WTC11 (cell line): ENCODE data around the gene SH3PXD2A. TPM values are rescaled to one million over a fixed set of nuclear protein-coding genes. Genes with fewer than 3 reads are reported as not detected.

Experiments used
- ATAC-seq: fragments of 200-7000 bp; cut with Tn5 transposase; 2 replicates; pipeline ENCODE4 v1.10.0; 2021; ENCODE audit warnings: mild to moderate bottlenecking, moderate library complexity
- CTCF ChIA-PET: fragments of 300-600 bp; sonication (Branson Sonifier 250); formaldehyde crosslinking; loops from one replicate; lab custom pipeline; 2021; ENCODE audit warnings: antibody characterized with exemption; lab: Charles Lee
- POLR2A ChIA-PET: fragments of 350-600 bp; sonication (Branson Sonifier 250); formaldehyde crosslinking; loops from one replicate; lab custom pipeline; 2021; ENCODE audit warnings: antibody characterized with exemption; lab: Charles Lee
- DNase-seq: peaks from one replicate; pipeline ENCODE4 v3.0.0; 2021; ENCODE audit warnings: low spot score
- H3K27ac Mint-ChIP-seq: 2 replicates; pipeline ENCODE4 v1.8.0; 2021; ENCODE audit warnings: mixed read lengths
- H3K27me3 Mint-ChIP-seq: 2 replicates; pipeline ENCODE4 v1.8.0; 2021; ENCODE audit warnings: low read depth, mild to moderate bottlenecking, moderate library complexity, mixed read lengths
- H3K36me3 Mint-ChIP-seq: 2 replicates; pipeline ENCODE4 v1.8.0; 2021; ENCODE audit warnings: mixed read lengths
- H3K4me1 Mint-ChIP-seq: 2 replicates; pipeline ENCODE4 v1.8.0; 2022; ENCODE audit warnings: mixed read lengths
- H3K4me3 Mint-ChIP-seq: 2 replicates; pipeline ENCODE4 v1.8.0; 2021; ENCODE audit warnings: mild to moderate bottlenecking, moderate library complexity, mixed read lengths
- H3K9me3 Mint-ChIP-seq: 2 replicates; pipeline ENCODE4 v1.8.0; 2021; ENCODE audit warnings: mixed read lengths
- AR ChIP-seq: fragments of 250-450 bp; sonication (Bioruptor Pico); IDR thresholded peaks from 2 replicates; pipeline ENCODE4 v1.9.0; 2021; ENCODE audit warnings: mild to moderate bottlenecking
- ATF2 ChIP-seq: sonication (generic); formaldehyde crosslinking; IDR thresholded peaks from 2 replicates; pipeline ENCODE4 v1.8.1; 2022; ENCODE audit warnings: low read depth, missing genetic modification reagents, borderline replicate concordance
- CREB1 ChIP-seq: sonication (generic); formaldehyde crosslinking; IDR thresholded peaks from 2 replicates; pipeline ENCODE4 v1.8.0; 2023; ENCODE audit warnings: mild to moderate bottlenecking, missing genetic modification reagents
- CREM ChIP-seq: sonication (generic); formaldehyde crosslinking; IDR thresholded peaks from 2 replicates; pipeline ENCODE4 v1.8.1; 2022; ENCODE audit warnings: mild to moderate bottlenecking, missing genetic modification reagents, moderate library complexity
- ETV6 ChIP-seq: sonication (generic); formaldehyde crosslinking; IDR thresholded peaks from 2 replicates; pipeline ENCODE4 v1.8.1; 2022; ENCODE audit warnings: mild to moderate bottlenecking, missing genetic modification reagents
- FOXP4 ChIP-seq: sonication (generic); formaldehyde crosslinking; IDR thresholded peaks from 2 replicates; pipeline ENCODE4 v1.8.0; 2022; ENCODE audit warnings: mild to moderate bottlenecking, missing genetic modification reagents
- GTF2I ChIP-seq: fragments of 250-450 bp; sonication (Bioruptor Pico); conservative IDR thresholded peaks from 2 replicates; pipeline ENCODE4 v1.4.0; 2021; ENCODE audit warnings: mild to moderate bottlenecking
- HMGA2 ChIP-seq: fragments of 250-450 bp; sonication (Bioruptor Pico); IDR thresholded peaks from 2 replicates; pipeline ENCODE4 v1.4.0; 2021; ENCODE audit warnings: mild to moderate bottlenecking, moderate library complexity
- IRF1 ChIP-seq: sonication (generic); formaldehyde crosslinking; IDR thresholded peaks from 2 replicates; pipeline ENCODE4 v1.8.0; 2023; ENCODE audit warnings: missing genetic modification reagents
- JAZF1 ChIP-seq: fragments of 250-450 bp; sonication (Bioruptor Pico); IDR thresholded peaks from 2 replicates; pipeline ENCODE4 v1.9.0; 2021; ENCODE audit warnings: moderate library complexity, mild to moderate bottlenecking, inconsistent platforms
- KAT7 ChIP-seq: sonication (generic); formaldehyde crosslinking; IDR thresholded peaks from 2 replicates; pipeline ENCODE4 v1.8.1; 2023; ENCODE audit warnings: missing genetic modification reagents, mild to moderate bottlenecking, borderline replicate concordance
- NFATC4 ChIP-seq: fragments of 250-450 bp; sonication (Bioruptor Pico); IDR thresholded peaks from 2 replicates; pipeline ENCODE4 v1.9.0; 2021; ENCODE audit warnings: mild to moderate bottlenecking
- NR2C2 ChIP-seq: sonication (generic); formaldehyde crosslinking; IDR thresholded peaks from 2 replicates; pipeline ENCODE4 v1.8.0; 2022; ENCODE audit warnings: mild to moderate bottlenecking, missing genetic modification reagents
- RORB ChIP-seq: fragments of 250-450 bp; sonication (Bioruptor Pico); IDR thresholded peaks from 2 replicates; pipeline ENCODE4 v1.9.0; 2021; ENCODE audit warnings: mild to moderate bottlenecking
- SMAD3 ChIP-seq: sonication (generic); formaldehyde crosslinking; IDR thresholded peaks from 2 replicates; pipeline ENCODE4 v1.8.0; 2022; ENCODE audit warnings: missing genetic modification reagents, mild to moderate bottlenecking, borderline replicate concordance
- SP1 ChIP-seq: sonication (generic); formaldehyde crosslinking; conservative IDR thresholded peaks from 2 replicates; pipeline ENCODE4 v1.8.1; 2022; ENCODE audit warnings: missing genetic modification reagents
- TEAD1 ChIP-seq: sonication (generic); formaldehyde crosslinking; IDR thresholded peaks from 2 replicates; pipeline ENCODE4 v1.8.0; 2022; ENCODE audit warnings: mild to moderate bottlenecking, missing genetic modification reagents
- ZBTB21 ChIP-seq: sonication (generic); formaldehyde crosslinking; IDR thresholded peaks from 2 replicates; pipeline ENCODE4 v1.8.1; 2023; ENCODE audit warnings: mild to moderate bottlenecking, missing genetic modification reagents, borderline replicate concordance
- ZNF138 ChIP-seq: sonication (generic); formaldehyde crosslinking; conservative IDR thresholded peaks from 2 replicates; pipeline ENCODE4 v1.8.1; 2022; ENCODE audit warnings: mild to moderate bottlenecking, moderate library complexity, missing genetic modification reagents
- ZNF232 ChIP-seq: sonication (generic); formaldehyde crosslinking; IDR thresholded peaks from 2 replicates; pipeline ENCODE4 v1.8.0; 2022; ENCODE audit warnings: mild to moderate bottlenecking, missing genetic modification reagents
- ZNF317 ChIP-seq: sonication (generic); formaldehyde crosslinking; IDR thresholded peaks from 2 replicates; pipeline ENCODE4 v1.8.1; 2023; ENCODE audit warnings: low read depth, mild to moderate bottlenecking, moderate library complexity, missing genetic modification reagents, borderline replicate concordance
- total RNA-seq: library from RNA; stranded (reverse); gene quantifications from 3 replicates; pipeline ENCODE4 v1.2.3, GENCODE V29; 2021
- TF ChIP-seq, protein P1 (sequence below): sonication (generic); formaldehyde crosslinking; conservative IDR thresholded peaks from 2 replicates; pipeline ENCODE4 v1.8.1; 2022; ENCODE audit warnings: mild to moderate bottlenecking, missing genetic modification reagents
- TF ChIP-seq, protein P2 (sequence below): sonication (generic); formaldehyde crosslinking; IDR thresholded peaks from 2 replicates; pipeline ENCODE4 v1.8.0; 2022; ENCODE audit warnings: mild to moderate bottlenecking, missing genetic modification reagents
- TF ChIP-seq, protein P3 (sequence below): sonication (generic); formaldehyde crosslinking; IDR thresholded peaks from 2 replicates; pipeline ENCODE4 v1.8.0; 2022; ENCODE audit warnings: missing genetic modification reagents

The SH3PXD2A gene
- total RNA-seq, 1 experiment from 2014 or later: 15.7 TPM

- TF ChIP-seq, protein P1, sequence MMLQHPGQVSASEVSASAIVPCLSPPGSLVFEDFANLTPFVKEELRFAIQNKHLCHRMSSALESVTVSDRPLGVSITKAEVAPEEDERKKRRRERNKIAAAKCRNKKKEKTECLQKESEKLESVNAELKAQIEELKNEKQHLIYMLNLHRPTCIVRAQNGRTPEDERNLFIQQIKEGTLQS: no peak
- TF ChIP-seq CREB1 (CRISPR knock-in tag) (no peak), ZBTB21 (CRISPR knock-in tag) (no peak), SP1 (no peak)
These were observed 131.3 kb downstream of the SH3PXD2A start (continued) for GRCh38 chr10:103724074-103724473.

DNA sequence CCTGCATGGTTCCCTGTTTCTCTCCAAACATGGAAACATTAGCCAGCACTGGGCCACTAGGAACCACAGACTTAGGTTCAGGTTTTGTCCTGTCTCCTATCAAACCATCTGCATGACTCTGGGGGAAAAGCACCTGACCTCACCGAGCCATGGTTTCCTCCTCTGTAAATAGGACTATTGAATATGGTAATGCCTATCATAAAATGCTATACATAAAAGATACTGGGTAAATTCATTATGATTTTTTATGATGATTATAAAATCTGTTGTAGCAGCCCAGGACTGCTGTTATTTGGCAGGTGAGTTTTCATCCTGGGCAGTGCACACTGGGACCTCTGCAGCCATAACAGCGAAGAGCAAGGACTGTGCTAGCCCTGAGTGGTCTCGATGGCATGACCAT, 131.8 kb downstream of the SH3PXD2A start:
- CTCF ChIA-PET: interaction anchor here (2.7 kb wide), 1 partner anchor 11 kb away, joined by 11 read pairs; no protein-coding TSS in a partner anchor
- Mint-ChIP-seq H3K9me3 (no peaks in the 10 kb centered on the region), H3K36me3 (no peaks in the 10 kb centered on the region), H3K27ac (no peak overlapping the region), H3K4me3 (no peak overlapping the region), H3K4me1 (peaks cover 3% of the 10 kb centered on the region; the same call in 1 of the 2 replicates), H3K27me3 (no peaks in the 10 kb centered on the region)
- TF ChIP-seq NR2C2 (no peak), RORB (CRISPR knock-in tag) (no peak), SMAD3 (no peak), GTF2I (CRISPR knock-in tag) (no peak), ETV6 (CRISPR knock-in tag) (no peak), ZNF317 (CRISPR knock-in tag) (no peak), ATF2 (no peak), ZNF138 (CRISPR knock-in tag) (no peak), ZNF232 (CRISPR knock-in tag) (no peak), CREM (no peak), HMGA2 (CRISPR knock-in tag) (no peak), IRF1 (CRISPR knock-in tag) (no peak), TEAD1 (no peak)
- no peak for ATAC-seq
- no peak for DNase-seq
- POLR2A ChIA-PET: no interaction called here

- ATAC-seq (no peak), DNase-seq (no peak)
- Mint-ChIP-seq H3K4me3 (no peak overlapping the region), H3K4me1 (peaks cover 4% of the 10 kb centered on the region), H3K27ac (no peak overlapping the region), H3K9me3 (no peaks in the 10 kb centered on the region), H3K36me3 (no peaks in the 10 kb centered on the region), H3K27me3 (no peaks in the 10 kb centered on the region)
- CTCF ChIA-PET: interaction anchor here (0.6 to 2.7 kb wide), 2 partner anchors 10 to 162 kb away, joined by 3 to 11 read pairs; no protein-coding TSS in a partner anchor
- POLR2A ChIA-PET: no interaction called here
- TF ChIP-seq CREM: no peak
- no peak for TF ChIP-seq RORB (CRISPR knock-in tag)
- TF ChIP-seq SP1: no peak
- TF ChIP-seq, protein P2, sequence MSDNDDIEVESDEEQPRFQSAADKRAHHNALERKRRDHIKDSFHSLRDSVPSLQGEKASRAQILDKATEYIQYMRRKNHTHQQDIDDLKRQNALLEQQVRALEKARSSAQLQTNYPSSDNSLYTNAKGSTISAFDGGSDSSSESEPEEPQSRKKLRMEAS (CRISPR knock-in tag): no peak
- no peak for TF ChIP-seq AR (CRISPR knock-in tag)
- TF ChIP-seq, protein P3, sequence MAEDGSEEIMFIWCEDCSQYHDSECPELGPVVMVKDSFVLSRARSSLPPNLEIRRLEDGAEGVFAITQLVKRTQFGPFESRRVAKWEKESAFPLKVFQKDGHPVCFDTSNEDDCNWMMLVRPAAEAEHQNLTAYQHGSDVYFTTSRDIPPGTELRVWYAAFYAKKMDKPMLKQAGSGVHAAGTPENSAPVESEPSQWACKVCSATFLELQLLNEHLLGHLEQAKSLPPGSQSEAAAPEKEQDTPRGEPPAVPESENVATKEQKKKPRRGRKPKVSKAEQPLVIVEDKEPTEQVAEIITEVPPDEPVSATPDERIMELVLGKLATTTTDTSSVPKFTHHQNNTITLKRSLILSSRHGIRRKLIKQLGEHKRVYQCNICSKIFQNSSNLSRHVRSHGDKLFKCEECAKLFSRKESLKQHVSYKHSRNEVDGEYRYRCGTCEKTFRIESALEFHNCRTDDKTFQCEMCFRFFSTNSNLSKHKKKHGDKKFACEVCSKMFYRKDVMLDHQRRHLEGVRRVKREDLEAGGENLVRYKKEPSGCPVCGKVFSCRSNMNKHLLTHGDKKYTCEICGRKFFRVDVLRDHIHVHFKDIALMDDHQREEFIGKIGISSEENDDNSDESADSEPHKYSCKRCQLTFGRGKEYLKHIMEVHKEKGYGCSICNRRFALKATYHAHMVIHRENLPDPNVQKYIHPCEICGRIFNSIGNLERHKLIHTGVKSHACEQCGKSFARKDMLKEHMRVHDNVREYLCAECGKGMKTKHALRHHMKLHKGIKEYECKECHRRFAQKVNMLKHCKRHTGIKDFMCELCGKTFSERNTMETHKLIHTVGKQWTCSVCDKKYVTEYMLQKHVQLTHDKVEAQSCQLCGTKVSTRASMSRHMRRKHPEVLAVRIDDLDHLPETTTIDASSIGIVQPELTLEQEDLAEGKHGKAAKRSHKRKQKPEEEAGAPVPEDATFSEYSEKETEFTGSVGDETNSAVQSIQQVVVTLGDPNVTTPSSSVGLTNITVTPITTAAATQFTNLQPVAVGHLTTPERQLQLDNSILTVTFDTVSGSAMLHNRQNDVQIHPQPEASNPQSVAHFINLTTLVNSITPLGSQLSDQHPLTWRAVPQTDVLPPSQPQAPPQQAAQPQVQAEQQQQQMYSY (CRISPR knock-in tag): no peak
- no peak for TF ChIP-seq HMGA2 (CRISPR knock-in tag)
- no peak for TF ChIP-seq JAZF1 (CRISPR knock-in tag)
- no peak for TF ChIP-seq FOXP4
- TF ChIP-seq NFATC4: no peak
- no peak for TF ChIP-seq KAT7 (CRISPR knock-in tag)
These were observed 132.7 kb downstream of the SH3PXD2A start for GRCh38 chr10:103722632-103723031.
